Hepatocyte (in vitro differentiated cells): ENCODE measurements around the gene CABLES2. TPM values are rescaled to one million over a fixed set of nuclear protein-coding genes. Genes with fewer than 3 reads are reported as not detected.

Experiments
- DNase-seq: peaks from one replicate; pipeline ENCODE4 v3.0.0-alpha.2; 2016; ENCODE audit warnings: low spot score
- H2AFZ ChIP-seq: fragments of 200-600 bp; sonication (generic); 2 replicates; pipeline ENCODE4 v1.6.0; 2016; ENCODE audit warnings: antibody characterized with exemption, mild to moderate bottlenecking
- H3K27ac ChIP-seq: fragments of 200-600 bp; sonication (generic); 2 replicates; pipeline ENCODE4 v1.5.1; 2016; ENCODE audit warnings: mild to moderate bottlenecking
- H3K27me3 ChIP-seq: fragments of 200-600 bp; sonication (generic); 2 replicates; pipeline ENCODE4 v1.6.1; 2016
- H3K36me3 ChIP-seq: fragments of 200-600 bp; sonication (generic); replicated peaks from 2 replicates; pipeline ENCODE4 v1.5.1; 2016; ENCODE audit warnings: low read depth; ENCODE audit not compliant: insufficient read depth
- H3K4me1 ChIP-seq: fragments of 200-600 bp; sonication (generic); 2 replicates; pipeline ENCODE4 v1.5.1; 2016; ENCODE audit warnings: mild to moderate bottlenecking, moderate library complexity; ENCODE audit not compliant: insufficient read depth
- H3K4me2 ChIP-seq: fragments of 200-600 bp; sonication (generic); 2 replicates; pipeline ENCODE4 v1.6.0; 2016
- H3K4me3 ChIP-seq: fragments of 200-600 bp; sonication (generic); 2 replicates; pipeline ENCODE4 v1.5.1; 2016; ENCODE audit warnings: mild to moderate bottlenecking
- H3K79me2 ChIP-seq: fragments of 200-600 bp; sonication (generic); 2 replicates; pipeline ENCODE4 v1.6.0; 2017; ENCODE audit warnings: mild to moderate bottlenecking
- H3K9me2 ChIP-seq: fragments of 200-600 bp; sonication (generic); replicated peaks from 2 replicates; pipeline ENCODE4 v1.6.0; 2017; ENCODE audit warnings: mild to moderate bottlenecking; ENCODE audit not compliant: insufficient read depth
- H3K9me3 ChIP-seq: fragments of 200-600 bp; sonication (generic); 2 replicates; pipeline ENCODE4 v1.5.1; 2016; ENCODE audit warnings: low read depth, mild to moderate bottlenecking
- H4K20me1 ChIP-seq: fragments of 200-600 bp; sonication (generic); 2 replicates; pipeline ENCODE4 v1.6.0; 2016; ENCODE audit warnings: mild to moderate bottlenecking; ENCODE audit not compliant: insufficient read depth, poor library complexity, severe bottlenecking
- CTCF ChIP-seq: fragments of 200-600 bp; sonication (generic); IDR thresholded peaks from 2 replicates; pipeline ENCODE4 v1.5.1; 2016; ENCODE audit warnings: antibody characterized with exemption, mild to moderate bottlenecking; ENCODE audit not compliant: poor library complexity
- EZH2 ChIP-seq: fragments of 200-600 bp; sonication (generic); IDR thresholded peaks from 2 replicates; pipeline ENCODE4 v1.6.1; 2016; ENCODE audit warnings: antibody characterized with exemption, mild to moderate bottlenecking, borderline replicate concordance
- EZH2phosphoT487 ChIP-seq: fragments of 200-600 bp; sonication (generic); IDR thresholded peaks from one replicate; pipeline ENCODE4 v1.6.1; 2018; ENCODE audit warnings: antibody characterized with exemption, mild to moderate bottlenecking, low read depth, moderate library complexity; ENCODE audit not compliant: unreplicated experiment, severe bottlenecking
- WGBS: methylation state at CpG from one replicate; pipeline ENCODE4 v1.1.6; 2016; ENCODE audit warnings: low lambda C conversion rate; ENCODE audit errors: missing lambda C conversion rate; 5-methylcytosine and 5-hydroxymethylcytosine counted together
- polyA plus RNA-seq: library from polyadenylated mRNA; unstranded; fragments of >200 nt; fragmentation: Nextera tagmentation; extraction: Ambion mirVana; gene quantifications from 2 replicates; pipeline ENCODE4 v1.2.1, GENCODE V29; 2016
- total RNA-seq: library from RNA; depleted of rRNA; stranded (reverse); fragments of >200 nt; gene quantifications from 2 replicates; pipeline ENCODE4 v1.2.3, GENCODE V29; 2014

CABLES2 gene
- total and polyA plus RNA-seq, 2 experiments from 2014 or later = 8.6 to 19.1 TPM

GRCh38 chr20:62357187-62357667 lies 49.9 kb downstream of the CABLES2 start:
- TF ChIP-seq CTCF = no peak
- TF ChIP-seq EZH2phosphoT487 = no peak
- TF ChIP-seq EZH2 = no peak
- H3K4me1 ChIP-seq = peaks cover 80% of the 10 kb centered on the region
- H3K9me2 ChIP-seq = no peaks in the 10 kb centered on the region
- no peaks in the 10 kb centered on the region for H3K9me3 ChIP-seq
- no peak overlapping the region for H2AFZ ChIP-seq
- H3K36me3 ChIP-seq = no peaks in the 10 kb centered on the region
- no peaks in the 10 kb centered on the region for H3K27me3 ChIP-seq
- 85% methylated on average over 23 of the region's 25 CpGs for WGBS
- H3K27ac ChIP-seq = peak overlapping the region; percentile 95
- no peak overlapping the region for H3K4me3 ChIP-seq
- no peak overlapping the region for H3K4me2 ChIP-seq
- no peak for DNase-seq
- H4K20me1 ChIP-seq = peaks cover 8% of the 10 kb centered on the region
- peaks cover 87% of the 10 kb centered on the region for H3K79me2 ChIP-seq

GRCh38 chr20:62356589-62357186 lies 50.4 kb downstream of the CABLES2 start:
- WGBS = 82% methylated on average over 15 of the region's 17 CpGs
- H3K4me2 ChIP-seq = peak overlapping the region; percentile 67
- no peak for DNase-seq
- no peaks in the 10 kb centered on the region for H3K27me3 ChIP-seq
- H3K36me3 ChIP-seq = no peaks in the 10 kb centered on the region
- peaks cover 76% of the 10 kb centered on the region for H3K4me1 ChIP-seq
- peak overlapping the region; percentile 95 for H3K27ac ChIP-seq
- TF ChIP-seq EZH2 (no peak), EZH2phosphoT487 (no peak), CTCF (no peak)
- peaks cover 83% of the 10 kb centered on the region for H3K79me2 ChIP-seq
- H2AFZ ChIP-seq = no peak overlapping the region
- no peaks in the 10 kb centered on the region for H3K9me2 ChIP-seq
- no peak overlapping the region for H3K4me3 ChIP-seq
- peaks cover 6% of the 10 kb centered on the region for H4K20me1 ChIP-seq
- H3K9me3 ChIP-seq = no peaks in the 10 kb centered on the region

GRCh38 chr20:62355878-62356588 lies 51.1 kb downstream of the CABLES2 start:
- no peaks in the 10 kb centered on the region for H3K27me3 ChIP-seq
- 55% methylated on average over 29 of the region's 29 CpGs for WGBS
- no peak for TF ChIP-seq EZH2phosphoT487
- TF ChIP-seq CTCF = no peak
- no peak for TF ChIP-seq EZH2
- no peaks in the 10 kb centered on the region for H3K36me3 ChIP-seq
- peaks cover 70% of the 10 kb centered on the region for H3K4me1 ChIP-seq
- peak overlapping the region; percentile 67 for H3K4me2 ChIP-seq
- H4K20me1 ChIP-seq = peaks cover 6% of the 10 kb centered on the region
- no peak overlapping the region for H3K4me3 ChIP-seq
- H3K27ac ChIP-seq = peak overlapping the region; percentile 95
- peaks cover 77% of the 10 kb centered on the region for H3K79me2 ChIP-seq
- no peaks in the 10 kb centered on the region for H3K9me2 ChIP-seq
- no peaks in the 10 kb centered on the region for H3K9me3 ChIP-seq
- no peak overlapping the region for H2AFZ ChIP-seq
- DNase-seq = no peak
